SU-DHL-6 (cell line): ENCODE data around the gene QPCTL.

Source experiments
- CTCF ChIP-seq: fragments of 200-600 bp; sonication (generic); IDR thresholded peaks from one replicate; pipeline ENCODE4 v1.5.1; 2017; ENCODE audit warnings: antibody characterized with exemption, mild to moderate bottlenecking, low read length, moderate library complexity; ENCODE audit not compliant: insufficient read depth, poor library complexity, severe bottlenecking
- EZH2phosphoT487 ChIP-seq: fragments of 200-600 bp; sonication (generic), shearing (Covaris generic); conservative IDR thresholded peaks from 2 replicates; pipeline ENCODE4 v1.6.1; 2018; ENCODE audit warnings: mild to moderate bottlenecking, antibody characterized with exemption, low read length, moderate library complexity, mixed read lengths

GRCh38 chr19:45668342-45668871, 24.1 kb upstream of the QPCTL start:
- TF ChIP-seq CTCF (no peak), EZH2phosphoT487 (no peak)
